GM21528 (cell line): Measurements from ENCODE around the gene TIPARP.
"Not testable (repeated sequence)": the region's sequence is repeated elsewhere in the genome, so short reads cannot be mapped to it uniquely, and the experiment has no call there.

Experiments
- ATAC-seq: cut with Tn5 transposase; IDR thresholded peaks from one replicate; pipeline ENCODE4 v1.9.1; 2021; ENCODE audit warnings: mild to moderate bottlenecking, moderate library complexity; ENCODE audit not compliant: unreplicated experiment, low FRiP score

Gene TIPARP

DNA sequence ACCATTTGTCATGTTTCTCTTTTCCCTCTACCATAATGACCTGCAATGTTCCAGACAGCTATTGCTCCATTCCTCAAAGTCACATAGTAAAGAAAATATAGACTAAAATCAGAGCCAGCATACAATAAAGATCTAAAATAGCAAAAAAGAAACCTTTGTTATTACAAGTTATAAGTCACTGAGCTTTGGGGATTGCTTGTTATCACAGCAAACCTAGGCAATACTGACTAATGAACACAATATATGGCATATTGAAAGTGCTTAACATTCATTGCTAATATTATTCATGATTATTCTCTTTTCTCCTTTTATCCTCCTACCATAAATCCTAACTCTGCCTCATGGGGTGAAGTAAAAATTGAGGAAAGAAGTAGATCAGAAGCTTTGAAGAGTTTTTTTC is 27.4 kb upstream of the TIPARP start:
- ATAC-seq, result no peak

DNA sequence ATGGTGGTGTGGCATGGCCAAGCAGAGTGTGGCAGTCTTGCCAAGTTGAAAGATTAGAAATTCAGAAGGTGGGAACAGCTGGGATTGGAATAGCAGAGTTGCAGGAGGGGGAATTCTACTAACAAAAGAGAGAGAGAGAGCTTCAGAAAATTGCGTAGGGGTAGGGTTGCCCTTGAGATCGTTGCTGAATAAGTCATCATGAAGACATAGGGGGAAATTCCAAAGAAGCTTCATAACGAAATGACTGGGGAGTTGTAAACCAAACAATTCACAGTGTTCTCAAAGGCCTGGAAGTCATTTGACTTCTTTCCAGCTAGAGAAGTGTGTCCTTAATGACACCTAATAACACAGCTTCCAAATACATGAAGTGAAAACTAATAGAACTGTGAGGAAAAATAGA is 26.3 kb upstream of the TIPARP start:
- no peak for ATAC-seq

DNA sequence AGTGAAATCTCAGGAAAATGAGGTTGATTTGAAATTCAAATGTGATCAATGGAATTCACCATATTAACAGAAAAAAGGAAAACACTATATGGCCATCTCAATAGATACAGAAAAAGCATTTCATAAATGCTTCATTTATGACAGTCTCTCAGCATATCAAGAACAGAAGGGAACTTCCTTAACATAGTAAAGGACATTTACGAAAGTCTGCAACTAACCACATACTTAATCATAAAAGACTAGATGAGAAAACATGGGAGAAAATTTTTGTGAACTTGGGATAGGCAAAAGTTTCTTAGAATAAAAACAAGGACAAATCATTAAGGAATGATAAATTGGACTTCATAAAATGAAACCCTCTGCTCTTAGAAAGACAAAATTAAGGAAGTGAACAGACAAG is 24.7 kb upstream of the TIPARP start:
- no peak for ATAC-seq

DNA sequence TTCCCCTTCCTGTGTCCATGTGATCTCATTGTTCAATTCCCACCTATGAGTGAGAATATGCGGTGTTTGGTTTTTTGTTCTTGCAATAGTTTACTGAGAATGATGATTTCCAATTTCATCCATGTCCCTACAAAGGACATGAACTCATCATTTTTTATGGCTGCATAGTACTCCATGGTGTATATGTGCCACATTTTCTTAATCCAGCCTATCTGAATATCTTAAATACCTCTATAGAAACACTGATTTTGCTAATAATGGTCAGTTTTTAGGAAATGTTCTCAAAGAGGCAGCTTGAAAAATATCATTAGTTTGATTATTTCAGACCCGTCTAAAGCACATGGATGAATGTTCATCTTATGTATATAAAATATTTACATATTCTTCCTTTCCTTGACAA is 21.7 kb upstream of the TIPARP start:
- not testable (repeated sequence) for ATAC-seq

DNA sequence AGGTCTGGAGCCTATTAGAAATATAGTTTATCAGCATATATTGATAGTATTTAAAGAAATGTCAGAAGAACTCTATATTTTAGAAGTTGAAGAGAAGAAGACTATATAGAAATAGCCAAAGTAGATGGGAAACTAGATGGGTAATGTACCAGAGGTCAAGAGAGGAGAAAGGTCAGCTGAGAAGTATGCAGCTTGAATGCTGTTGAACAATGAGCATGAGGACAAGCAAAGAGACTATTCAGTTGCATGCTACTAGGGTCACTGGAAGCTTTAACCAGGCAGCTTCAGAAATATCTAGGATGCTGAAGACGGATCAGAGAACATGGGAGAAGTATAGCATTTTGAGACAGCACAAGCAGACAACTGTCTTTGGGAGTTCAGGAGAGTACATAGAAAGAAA is 19.6 kb upstream of the TIPARP start:
- ATAC-seq, result no peak

DNA sequence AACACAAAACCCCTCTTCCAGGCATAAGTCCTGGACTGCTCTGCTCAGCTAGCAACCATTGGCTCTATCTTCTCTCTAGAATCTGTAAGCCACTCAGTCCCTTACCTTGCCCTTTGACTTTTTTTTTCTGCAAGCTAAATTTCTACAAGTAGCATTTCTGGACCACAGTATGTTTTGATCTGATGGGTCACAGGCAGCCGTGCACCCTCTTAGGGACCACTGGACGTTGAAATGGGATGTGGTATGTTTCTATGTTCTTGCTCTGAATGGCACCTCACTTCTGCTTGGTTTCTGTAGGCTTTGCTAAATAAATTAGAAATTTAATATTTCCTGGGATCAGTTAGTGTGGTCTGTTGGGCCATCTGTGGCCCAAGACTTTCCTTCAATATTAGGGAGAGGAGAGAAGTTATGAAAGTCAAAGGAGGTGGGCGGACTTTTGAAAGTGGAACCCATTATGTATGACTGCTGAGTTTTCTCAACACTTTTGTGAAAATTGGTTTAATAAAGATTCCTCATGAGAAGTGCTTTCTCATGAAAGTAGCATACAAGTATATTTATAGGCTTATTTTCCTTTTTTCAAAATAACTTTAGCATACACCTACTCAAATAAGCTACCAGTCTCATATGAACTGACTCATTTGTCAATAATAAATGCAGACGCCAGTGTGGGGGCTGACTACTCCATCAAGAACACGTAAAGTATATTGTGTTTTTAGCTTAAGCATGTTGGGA is 18.4 kb upstream of the TIPARP start:
- ATAC-seq, result no peak

DNA sequence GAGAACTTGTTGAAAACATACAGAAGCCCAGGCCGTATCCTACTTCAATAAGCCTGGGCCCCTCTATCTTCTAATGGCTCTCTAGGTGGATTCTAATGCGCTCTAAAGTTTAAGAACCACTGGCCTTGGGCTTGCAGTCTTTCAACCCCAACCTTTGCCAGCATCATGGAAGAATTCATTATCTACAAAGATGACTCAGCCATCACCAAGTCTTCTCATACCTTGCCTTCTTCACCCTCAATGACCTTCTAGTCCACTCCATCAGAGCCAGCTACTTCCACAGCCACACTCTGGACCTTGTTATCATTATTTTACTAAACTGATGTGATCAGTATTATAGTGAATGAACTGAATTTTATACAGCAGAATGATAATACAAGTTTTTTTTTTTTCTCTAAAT is 16.9 kb upstream of the TIPARP start:
- ATAC-seq, result no peak

DNA sequence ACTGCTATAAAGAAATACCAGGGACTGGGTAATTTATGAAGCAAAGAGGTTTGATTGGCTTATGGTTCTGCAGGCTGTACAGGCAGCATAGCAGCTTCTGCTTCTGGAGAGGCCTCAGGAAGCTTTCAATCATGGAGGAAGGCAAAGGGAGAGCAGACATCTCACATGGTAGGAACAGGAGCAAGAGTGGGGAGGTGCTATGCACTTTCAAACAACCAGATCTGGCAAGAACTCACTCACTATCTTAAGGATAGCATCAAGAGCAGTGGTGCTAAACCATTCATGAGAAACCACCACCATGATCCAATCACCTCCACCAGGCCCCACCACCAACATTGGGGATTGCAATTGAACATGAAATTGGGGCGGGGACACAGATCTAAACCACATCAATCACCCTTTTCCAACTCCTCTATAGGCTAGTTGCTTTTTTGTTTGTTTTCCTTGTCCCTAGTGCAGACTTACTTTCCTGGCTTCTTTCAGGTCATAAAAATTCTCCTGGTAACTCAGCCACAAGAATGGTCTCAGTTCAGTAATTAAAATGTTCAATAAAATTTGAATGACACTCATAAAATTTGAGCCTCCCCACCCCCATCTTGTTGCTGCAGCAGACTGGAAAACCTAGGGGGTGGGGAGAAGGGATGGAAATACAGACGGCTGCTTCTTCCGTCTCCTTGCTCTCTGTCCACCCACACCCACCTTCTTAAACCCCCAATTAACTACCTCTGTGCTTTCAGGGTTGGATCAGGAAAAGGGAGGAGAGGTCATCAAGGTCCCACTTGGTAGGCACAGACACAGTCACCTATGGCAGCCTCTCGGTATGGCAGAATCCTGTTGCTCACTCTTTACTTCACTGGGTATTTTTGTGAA is 16.3 kb upstream of the TIPARP start:
- no peak for ATAC-seq

DNA sequence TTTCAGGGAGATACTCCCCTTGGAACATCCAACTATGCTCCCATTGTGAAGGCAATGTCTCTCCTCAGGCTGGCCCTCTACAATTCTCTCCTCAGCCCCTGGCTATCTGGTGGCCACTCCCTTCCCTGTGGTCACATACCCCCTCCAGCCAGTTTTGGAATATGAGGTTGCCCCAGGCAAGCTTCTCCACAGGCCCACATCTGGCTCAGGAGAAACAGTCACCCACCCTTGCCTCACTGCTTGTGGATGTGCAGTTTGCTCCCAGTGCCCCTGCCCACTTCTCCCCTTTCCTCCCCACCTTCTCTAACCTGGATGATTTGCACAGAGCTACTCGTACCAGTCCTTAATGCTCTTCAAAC is 15.7 kb upstream of the TIPARP start:
- no peak for ATAC-seq

DNA sequence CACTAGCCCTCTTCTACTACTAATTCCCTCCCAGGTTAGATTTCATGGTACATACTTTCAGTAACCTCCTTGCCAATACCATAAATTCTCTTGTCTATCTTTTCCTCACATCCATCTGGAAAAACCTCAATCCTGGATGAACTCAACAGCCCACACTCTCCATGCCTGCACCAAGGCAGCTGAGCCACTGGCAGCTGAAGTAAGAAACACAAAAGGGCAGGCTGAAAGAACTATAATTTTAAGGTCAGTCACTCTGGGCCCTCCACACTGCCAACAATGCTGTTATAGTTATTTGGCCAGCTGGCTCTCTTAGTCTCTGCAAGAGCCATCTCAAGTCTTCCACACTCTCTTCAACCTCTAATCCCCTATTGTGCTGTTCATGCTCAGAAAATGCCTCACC is 15.1 kb upstream of the TIPARP start:
- ATAC-seq, result no peak

DNA sequence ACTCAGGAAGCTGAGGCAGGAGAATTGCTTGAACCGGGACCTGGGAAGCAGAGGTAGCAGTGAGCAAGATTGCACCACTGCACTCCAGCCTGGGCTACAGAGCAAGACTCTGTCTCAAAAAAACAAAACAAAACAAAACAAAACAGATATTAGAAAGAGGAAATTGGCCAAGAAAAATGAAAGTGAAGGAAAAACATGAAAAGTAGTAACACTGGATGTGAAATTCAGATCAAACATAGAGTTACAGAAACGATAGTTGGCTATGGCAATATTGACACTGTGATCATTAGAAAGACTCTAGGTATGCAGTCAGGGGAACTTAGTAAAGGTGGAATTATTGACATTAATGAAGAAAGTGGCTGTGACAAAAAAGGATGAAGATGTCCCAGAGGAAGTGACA is 13.2 kb upstream of the TIPARP start:
- no peak for ATAC-seq

DNA sequence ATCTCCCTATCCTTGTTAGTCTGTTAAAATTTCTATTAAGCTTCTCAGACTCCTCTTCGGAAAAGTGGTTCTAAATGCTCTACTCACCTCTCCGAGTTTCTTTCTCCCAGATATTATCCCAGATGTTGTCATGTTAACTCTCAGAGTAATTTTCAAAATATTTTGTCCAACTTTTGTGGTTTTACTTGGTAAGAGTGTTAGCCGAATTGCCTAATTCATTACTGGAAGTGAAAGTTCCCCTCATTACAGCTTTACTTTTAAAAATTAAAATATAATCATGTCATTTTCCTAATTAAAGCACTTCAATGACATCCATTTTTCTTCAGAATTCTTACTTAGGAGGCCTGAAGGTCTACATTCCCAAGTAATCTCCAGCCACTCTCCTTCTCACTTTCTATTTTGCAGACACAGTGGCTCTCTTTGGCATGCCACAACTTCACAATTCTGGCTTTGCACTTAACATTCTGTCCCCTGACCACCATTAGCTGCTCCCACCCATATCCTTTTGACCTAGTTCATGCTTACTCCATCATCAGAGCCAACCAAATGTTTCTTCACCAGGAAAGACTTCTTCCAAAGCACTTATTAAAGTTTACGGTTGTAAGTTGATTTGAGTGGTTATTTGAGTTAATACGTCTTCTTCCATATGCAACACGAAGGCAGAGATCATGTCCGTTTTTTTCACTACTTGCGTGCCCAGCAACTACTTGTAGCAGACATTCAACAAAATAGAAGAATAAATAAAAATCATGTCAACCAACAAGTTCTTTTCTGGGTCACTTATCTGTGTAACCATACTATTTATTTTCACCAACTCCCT is 10.2 kb upstream of the TIPARP start:
- ATAC-seq, result no peak

DNA sequence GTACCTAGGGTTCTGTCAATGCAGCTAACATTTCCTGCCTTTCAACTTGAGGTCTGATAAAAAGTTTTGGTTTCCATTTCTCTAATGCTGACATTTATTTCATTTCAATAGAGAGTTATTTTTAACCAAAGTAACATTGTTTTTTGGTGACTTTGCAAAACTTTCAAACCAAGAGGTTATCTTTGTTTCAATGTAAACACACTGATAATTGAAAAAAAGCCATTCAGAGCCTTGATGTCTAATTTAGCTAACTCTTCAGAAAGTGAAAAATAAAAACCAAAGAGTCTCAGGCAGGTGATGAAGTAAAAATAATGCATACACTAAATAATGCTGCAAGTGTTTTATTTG is 9.6 kb upstream of the TIPARP start:
- ATAC-seq, result peak; percentile 76

DNA sequence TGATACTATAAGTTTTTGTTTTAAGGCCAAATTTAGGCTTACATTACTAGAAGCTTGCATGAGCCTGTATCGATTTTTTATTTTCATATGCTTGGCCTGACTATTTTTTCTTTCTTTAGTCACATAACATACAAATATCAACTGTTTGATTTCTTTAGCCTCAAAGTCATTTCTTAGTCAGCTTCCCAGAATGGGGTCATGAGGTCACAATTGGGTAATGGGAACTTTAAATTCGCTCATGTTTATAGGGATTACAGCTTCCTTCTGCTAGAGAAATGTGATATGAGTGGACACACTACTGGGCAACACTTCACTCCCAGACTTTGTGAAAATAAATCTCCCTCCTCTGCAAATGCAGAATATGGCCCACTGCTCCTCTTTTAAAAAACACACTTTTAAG is 9.1 kb upstream of the TIPARP start:
- peak; percentile 10 for ATAC-seq

DNA sequence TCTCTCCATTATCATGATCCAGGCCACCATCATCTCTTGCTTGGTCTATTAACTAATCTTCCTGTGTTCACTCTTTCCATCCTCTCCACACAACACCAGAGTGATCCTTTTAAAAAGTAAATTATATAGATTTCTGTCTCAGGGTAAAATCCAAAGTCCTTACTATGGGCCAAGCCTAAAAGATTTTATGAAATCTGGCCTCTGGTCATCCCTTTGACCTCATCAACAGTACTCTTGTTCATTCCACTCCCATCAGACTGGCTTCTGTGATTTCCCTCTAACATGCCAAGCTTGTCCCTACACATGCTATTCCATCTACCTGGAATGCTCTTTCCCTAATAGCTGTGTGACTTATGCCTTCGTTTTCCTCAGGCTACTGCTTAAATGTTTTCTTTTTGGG is 8.3 kb upstream of the TIPARP start:
- no peak for ATAC-seq

DNA sequence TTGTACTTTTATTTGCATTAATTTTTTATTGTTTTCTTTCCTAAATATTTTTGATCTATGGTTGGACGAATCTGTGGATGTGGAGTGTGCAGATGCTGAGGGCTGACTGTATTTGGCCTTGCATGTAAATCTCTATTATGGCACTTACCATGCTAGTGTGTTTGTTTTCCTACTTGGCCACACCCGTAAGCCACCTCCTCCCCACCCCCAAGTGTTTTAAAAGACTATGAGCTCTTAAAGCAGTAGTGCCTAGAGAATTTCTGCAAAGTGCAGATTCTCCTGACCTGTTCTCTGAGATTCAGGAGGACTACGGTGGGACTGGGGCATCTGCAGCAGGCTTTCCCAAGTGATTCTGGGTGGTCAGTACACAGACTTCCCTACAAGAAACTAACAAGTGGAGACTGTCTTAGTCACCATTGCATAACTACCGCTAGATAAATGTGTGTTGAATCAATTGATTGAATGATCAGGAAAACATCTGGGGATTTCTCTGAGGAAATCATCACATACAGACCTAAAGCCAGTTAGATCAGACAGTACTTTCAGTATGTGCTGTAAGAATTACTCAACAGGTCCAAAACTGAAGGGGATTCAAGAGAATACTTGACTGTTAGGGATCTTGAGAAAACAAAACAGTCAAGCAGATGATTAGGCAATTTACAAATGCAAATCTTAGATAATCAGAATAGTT is 6.2 kb upstream of the TIPARP start:
- ATAC-seq, result no peak

DNA sequence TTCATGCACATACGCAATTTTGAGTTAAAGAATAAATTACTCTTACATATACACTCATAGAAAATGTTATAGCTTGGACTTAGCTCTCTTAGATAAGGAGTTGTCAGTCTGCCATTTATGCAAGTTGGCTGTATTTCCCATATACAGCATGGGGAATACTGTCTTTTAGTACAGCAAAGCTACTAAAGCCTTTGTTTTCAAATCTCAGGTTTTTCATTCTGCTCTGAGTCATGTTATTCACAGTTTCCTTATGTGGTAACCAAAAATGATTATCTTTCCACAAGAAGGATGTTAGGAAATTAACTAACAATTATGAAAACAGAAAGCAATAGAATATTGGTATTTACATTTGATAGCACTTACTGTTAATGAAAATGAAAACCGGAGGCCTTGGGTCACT is 4.3 kb upstream of the TIPARP start:
- ATAC-seq, result no peak

DNA sequence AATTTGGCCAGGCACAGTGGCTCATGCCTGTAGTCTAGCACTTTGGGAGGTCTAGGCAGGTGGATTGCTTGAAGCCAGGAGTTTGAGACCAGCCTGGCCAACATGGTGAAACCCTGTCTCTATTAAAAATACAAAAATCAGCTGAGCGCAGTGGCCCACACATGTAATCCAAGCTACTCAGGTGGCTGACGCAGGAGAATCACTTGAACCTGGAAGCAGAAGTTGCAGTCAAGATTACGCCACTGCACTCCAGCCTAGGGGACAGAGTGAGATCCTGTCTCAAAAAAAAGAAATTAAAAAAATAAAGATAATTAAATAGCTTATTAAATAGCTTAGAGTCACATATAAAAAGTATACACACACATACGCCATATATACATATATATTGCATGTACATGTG is 3.7 kb upstream of the TIPARP start:
- ATAC-seq, result no peak

DNA sequence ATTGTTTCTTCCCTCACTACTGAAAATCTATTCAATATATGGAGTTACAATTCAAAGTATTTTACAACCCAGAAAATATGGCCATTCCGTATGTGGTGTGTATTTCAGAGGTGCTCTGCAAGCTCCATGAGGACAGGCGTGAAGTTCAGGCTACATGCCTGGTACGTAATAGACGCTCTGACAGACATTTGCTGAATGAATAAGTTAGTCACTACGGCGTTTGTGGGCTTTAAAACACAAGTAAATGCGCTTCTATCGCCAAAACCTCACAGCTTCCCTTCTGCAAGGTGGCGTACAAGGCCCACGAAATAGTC is 701 bp upstream of the TIPARP start:
- no peak for ATAC-seq

DNA sequence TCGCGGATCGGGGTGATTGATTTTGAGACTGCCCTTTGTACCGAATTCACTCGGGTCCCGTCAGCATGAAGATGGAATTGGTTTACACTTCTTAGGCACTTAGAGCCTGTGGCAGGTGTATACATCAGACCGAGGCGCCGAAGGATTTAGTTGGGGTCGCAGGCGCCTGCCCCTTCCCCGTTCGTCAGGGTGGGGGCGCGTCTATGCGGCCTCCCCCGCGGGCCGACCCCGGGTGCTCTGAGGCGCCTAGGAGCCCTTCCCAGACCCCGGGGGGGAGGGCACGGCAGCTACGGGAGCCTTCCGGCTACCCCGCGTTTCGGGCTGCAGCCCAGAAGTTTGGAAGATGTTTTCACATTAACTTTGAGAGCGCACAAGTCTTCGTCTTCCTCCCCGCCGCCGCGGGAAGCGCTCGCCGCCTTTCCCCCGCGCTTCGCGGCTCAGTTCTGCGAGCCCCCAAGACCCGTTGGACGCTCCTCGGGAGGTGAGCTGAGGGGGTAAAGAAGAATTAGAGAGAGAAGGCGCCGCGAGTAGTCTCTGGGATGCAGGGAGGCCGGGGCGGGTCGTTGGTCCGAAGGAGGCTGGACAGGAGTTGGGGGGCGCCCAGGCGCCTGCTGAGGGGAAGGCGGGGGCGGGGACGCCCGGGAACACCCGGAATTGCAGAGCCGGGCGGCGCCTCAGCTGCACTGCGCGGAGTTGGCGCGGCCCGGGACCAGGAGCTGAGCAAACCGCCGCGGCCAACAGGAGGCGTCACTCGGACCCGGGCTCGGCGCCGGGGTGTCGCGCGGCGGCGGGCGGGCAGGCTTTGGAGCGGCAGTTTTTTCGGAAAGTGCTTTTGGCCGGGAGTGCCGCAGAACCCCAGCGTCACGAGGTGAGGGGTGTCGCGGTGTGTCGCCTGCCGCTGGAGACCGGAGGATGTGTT is 780 bp downstream of the TIPARP start:
- ATAC-seq, result peak; percentile 3
